ENCODE results near the gene TAF1D. TPM values are rescaled to one million over a fixed set of nuclear protein-coding genes. Genes with fewer than 3 reads are reported as not detected.
A peak's percentile ranks its signal among the peaks of the same experiment; 100 is the strongest.
"Not testable (repeated sequence)": the region's sequence is repeated elsewhere in the genome, so short reads cannot be mapped to it uniquely, and the experiment has no call there.

The TAF1D gene
- total RNA-seq, 6 experiments from 2014 or later, result 28.0 to 69.2 (median 49.3) TPM

DNA sequence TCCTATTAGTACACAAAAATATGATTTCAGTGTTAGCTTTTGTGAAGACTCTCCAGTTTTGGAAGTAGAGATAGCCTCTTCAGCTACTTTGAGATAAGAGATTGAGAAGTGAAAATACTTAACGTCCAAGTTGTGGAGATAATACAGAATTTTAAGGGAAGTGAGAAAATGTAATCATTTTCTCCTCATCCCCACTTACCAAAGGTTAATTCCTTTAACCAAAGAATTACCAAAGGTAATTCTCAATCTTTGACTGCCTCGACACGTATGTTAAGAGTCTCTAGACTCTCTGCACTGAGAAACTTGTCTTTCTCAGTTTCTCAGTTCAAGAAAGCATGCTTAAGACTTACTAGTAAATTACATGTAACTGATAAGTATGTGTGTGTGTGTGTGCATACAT, 15.5 kb upstream of the TAF1D start:
- Histone ChIP-seq H3K4me3 (no peak overlapping the region), H3K27ac (no peak overlapping the region), H3K36me3 (peaks cover 0 to 83% (median 40%) of the 10 kb centered on the region in 4 donors), H3K27me3 (no peaks in the 10 kb centered on the region), H3K9me3 (no peaks in the 10 kb centered on the region), H3K4me1 (no peaks in the 10 kb centered on the region)
- intact Hi-C loops (cut with DNase I), result no loop called here
- ATAC-seq (no peak), DNase-seq (no peak)
- WGBS (ENCODE audit: insufficient coverage, low coverage, low lambda C conversion rate, missing lambda C conversion rate), result 74% methylated on average over 3 of the region's 3 CpGs
- TF ChIP-seq POLR2A (IDR thresholded peaks at IDR 0.05), result no peak

DNA sequence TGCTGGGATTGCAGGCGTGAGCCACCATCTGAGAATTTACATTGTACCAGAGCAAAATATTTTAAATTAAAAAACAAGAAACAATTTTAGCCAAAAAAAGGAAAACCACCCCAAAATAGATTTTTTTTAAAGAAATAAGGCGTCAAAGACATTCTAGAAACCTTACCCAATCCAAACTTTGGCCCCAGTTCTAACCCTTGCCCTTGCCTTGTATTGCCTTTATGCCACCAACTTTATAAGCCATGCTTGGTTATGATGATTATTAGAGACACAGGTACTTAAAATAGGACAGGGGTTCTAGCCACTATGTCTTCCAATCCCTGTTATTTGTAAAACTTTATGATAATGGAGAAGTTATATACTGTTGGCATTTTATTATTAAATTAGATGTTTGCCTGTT, 11.9 kb upstream of the TAF1D start:
- peaks cover 0 to 65% (median 27%) of the 10 kb centered on the region in 4 donors for H3K36me3 ChIP-seq
- 71% methylated on average over 2 of the region's 2 CpGs for WGBS (ENCODE audit: insufficient coverage, low coverage, low lambda C conversion rate, missing lambda C conversion rate)
- peak in 1 of 4 donors; percentile 39 for ATAC-seq

DNA sequence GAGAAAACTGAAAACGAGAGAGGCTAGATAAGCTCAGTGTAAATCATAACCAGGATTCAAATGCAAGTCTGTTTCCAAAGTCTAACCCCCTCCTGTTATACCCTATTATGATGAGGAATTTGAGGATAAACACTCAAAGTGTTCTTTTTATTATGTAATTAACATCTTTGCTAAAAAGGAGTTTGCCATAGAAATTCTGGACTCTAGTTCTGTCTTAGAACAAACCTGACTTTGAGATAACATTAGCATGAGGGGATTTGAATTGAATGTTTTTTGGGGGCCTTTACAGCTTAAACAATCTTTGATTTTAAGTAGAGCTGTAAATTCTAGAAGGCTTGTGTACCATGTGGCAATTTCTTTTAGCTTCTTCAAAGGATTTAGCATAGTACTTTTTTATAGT, 9.7 kb upstream of the TAF1D start:
- peaks cover 0 to 18% (median 0%) of the 10 kb centered on the region in 4 donors for H3K4me1 ChIP-seq
- no peak overlapping the region for H3K4me3 ChIP-seq
- H3K27me3 ChIP-seq, result no peaks in the 10 kb centered on the region
- ATAC-seq, result no peak
- no peak overlapping the region for H3K27ac ChIP-seq
- no peaks in the 10 kb centered on the region for H3K9me3 ChIP-seq
- TF ChIP-seq, protein P1, sequence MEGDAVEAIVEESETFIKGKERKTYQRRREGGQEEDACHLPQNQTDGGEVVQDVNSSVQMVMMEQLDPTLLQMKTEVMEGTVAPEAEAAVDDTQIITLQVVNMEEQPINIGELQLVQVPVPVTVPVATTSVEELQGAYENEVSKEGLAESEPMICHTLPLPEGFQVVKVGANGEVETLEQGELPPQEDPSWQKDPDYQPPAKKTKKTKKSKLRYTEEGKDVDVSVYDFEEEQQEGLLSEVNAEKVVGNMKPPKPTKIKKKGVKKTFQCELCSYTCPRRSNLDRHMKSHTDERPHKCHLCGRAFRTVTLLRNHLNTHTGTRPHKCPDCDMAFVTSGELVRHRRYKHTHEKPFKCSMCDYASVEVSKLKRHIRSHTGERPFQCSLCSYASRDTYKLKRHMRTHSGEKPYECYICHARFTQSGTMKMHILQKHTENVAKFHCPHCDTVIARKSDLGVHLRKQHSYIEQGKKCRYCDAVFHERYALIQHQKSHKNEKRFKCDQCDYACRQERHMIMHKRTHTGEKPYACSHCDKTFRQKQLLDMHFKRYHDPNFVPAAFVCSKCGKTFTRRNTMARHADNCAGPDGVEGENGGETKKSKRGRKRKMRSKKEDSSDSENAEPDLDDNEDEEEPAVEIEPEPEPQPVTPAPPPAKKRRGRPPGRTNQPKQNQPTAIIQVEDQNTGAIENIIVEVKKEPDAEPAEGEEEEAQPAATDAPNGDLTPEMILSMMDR (IDR thresholded peaks at IDR 0.05), result no peak
- no peak for TF ChIP-seq POLR2A (IDR thresholded peaks at IDR 0.05)
- H3K36me3 ChIP-seq, result peaks cover 0 to 42% (median 13%) of the 10 kb centered on the region in 4 donors
- 93% methylated on average over 1 of the region's 1 CpG for WGBS (ENCODE audit: insufficient coverage, low coverage, low lambda C conversion rate, missing lambda C conversion rate)
- intact Hi-C loops (cut with DNase I), result no loop called here
- DNase-seq, result no peak

More for the DNA sequence above, 11.9 kb upstream of the TAF1D start:
- TF ChIP-seq, protein P1 (IDR thresholded peaks at IDR 0.05), result no peak
- no peak for TF ChIP-seq POLR2A (IDR thresholded peaks at IDR 0.05)
- no peak overlapping the region for H3K27ac ChIP-seq
- intact Hi-C loops (cut with DNase I), result no loop called here
- no peaks in the 10 kb centered on the region for H3K9me3 ChIP-seq
- peaks cover 0 to 16% (median 0%) of the 10 kb centered on the region in 4 donors for H3K4me1 ChIP-seq
- no peak overlapping the region for H3K4me3 ChIP-seq
- no peak for DNase-seq
- no peaks in the 10 kb centered on the region for H3K27me3 ChIP-seq

DNA sequence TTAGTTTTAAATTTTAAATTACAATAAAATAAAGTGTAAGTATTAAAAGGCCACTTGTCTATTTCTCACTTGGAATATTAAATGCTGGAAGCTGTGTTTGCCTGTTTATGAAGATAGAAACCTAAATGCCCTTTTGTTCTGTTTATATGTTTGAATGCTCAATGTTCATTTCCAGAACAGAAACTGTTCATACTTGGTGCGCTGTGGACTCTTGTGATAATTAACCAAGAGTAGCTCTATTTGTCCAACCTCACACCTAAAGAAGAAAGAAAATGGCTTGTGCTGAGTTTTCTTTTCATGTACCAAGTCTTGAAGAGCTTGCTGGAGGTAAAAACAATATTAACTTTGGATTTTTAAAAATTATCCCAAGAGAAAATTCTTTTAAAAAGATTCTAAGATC, 5.8 kb upstream of the TAF1D start:
- H3K4me1 ChIP-seq, result peaks cover 0 to 38% (median 11%) of the 10 kb centered on the region in 4 donors
- peaks cover 0 to 16% (median 4%) of the 10 kb centered on the region in 4 donors for H3K36me3 ChIP-seq
- 23% methylated on average over 1 of the region's 1 CpG for WGBS (ENCODE audit: insufficient coverage, low coverage, low lambda C conversion rate, missing lambda C conversion rate)
- TF ChIP-seq, protein P1 (IDR thresholded peaks at IDR 0.05), result no peak
- TF ChIP-seq POLR2A (IDR thresholded peaks at IDR 0.05), result no peak
- peak overlapping the region in 2 of 3 donors; percentile 29 to 42 for H3K4me3 ChIP-seq
- H3K27ac ChIP-seq, result peak overlapping the region in 2 of 3 donors; percentile 76 to 97
- ATAC-seq, result peak; percentile 55 to 65 (median 60)
- no peaks in the 10 kb centered on the region for H3K27me3 ChIP-seq
- DNase-seq, result no peak
- no peaks in the 10 kb centered on the region for H3K9me3 ChIP-seq
- intact Hi-C loops (cut with DNase I), result no loop called here

DNA sequence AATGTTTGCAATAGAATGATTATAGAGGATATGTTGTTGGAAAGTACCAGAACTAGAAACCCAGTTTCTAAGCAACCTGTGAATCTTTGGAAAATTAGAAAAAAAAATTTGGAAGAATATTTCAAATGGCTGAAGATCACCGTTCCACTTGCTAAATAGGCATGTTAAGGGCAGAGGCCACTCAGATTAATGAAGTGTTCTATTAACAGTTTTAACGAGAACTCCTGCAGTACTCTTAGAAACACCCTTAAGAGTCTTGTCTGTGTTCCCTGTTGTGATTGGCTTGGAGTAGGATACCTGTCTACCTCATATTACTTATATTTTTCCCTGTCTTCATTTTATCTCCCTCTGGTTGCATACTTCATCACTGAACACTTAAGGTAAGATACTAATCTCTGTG, 4.8 kb upstream of the TAF1D start:
- intact Hi-C loops (cut with DNase I), result no loop called here
- Histone ChIP-seq H3K27ac (peak overlapping the region; percentile 41 to 97 (median 76)), H3K9me3 (no peaks in the 10 kb centered on the region), H3K27me3 (no peaks in the 10 kb centered on the region), H3K4me3 (peak overlapping the region in 2 of 3 donors; percentile 29 to 42), H3K36me3 (peaks cover 0 to 14% (median 4%) of the 10 kb centered on the region in 4 donors), H3K4me1 (peaks cover 0 to 38% (median 11%) of the 10 kb centered on the region in 4 donors)
- no peak for TF ChIP-seq POLR2A (IDR thresholded peaks at IDR 0.05)
- TF ChIP-seq, protein P1 (IDR thresholded peaks at IDR 0.05), result no peak
- WGBS (ENCODE audit: insufficient coverage, low coverage, low lambda C conversion rate, missing lambda C conversion rate), result 7% methylated on average over 2 of the region's 2 CpGs
- DNase-seq (no peak), ATAC-seq (peak in 2 of 4 donors; percentile 37 to 49)

DNA sequence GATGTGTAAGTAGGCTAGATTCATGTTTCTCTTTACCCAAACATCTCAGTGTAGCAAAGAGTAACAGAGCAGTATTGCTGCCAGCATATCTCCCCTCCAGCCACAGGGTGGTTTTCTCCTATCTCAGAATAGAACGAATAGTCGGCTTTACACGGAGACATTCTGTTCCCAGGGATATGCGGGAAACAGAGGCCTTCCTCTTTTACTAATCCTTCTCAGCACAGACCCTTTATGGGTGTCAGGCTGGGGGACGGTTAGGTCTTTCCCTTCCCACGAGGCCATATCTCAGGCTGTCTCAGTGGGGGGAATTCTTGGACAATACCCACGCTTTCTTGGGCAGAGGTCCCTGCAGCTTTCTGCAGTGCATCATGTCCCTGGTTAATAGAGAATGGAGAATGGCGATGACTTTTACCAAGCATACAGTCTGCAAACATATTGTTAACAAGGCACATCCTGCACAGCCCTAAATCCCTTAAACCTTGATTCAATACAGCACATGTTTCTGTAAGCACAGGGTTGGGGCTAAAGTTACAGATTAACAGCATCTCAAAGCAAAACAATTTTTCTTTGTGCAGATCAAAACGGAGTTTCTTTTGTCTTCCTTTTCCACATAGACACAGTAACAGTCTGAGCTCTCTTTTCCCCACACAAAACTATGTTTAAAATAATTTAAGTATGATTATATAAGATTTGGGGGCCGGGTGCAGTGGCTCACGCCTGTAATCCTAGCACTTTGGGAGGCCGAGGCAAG, 3.9 kb upstream of the TAF1D start:
- intact Hi-C loops (cut with DNase I); H3K9me3 ChIP-seq; ATAC-seq; H3K36me3 ChIP-seq; DNase-seq; H3K27me3 ChIP-seq: not testable (repeated sequence)
- H3K4me1 ChIP-seq, result peaks cover 0 to 38% (median 11%) of the 10 kb centered on the region in 4 donors
- peak overlapping the region in 2 of 3 donors; percentile 76 to 97 for H3K27ac ChIP-seq
- WGBS (ENCODE audit: insufficient coverage, low coverage, low lambda C conversion rate, missing lambda C conversion rate), result 30% methylated on average over 7 of the region's 12 CpGs
- H3K4me3 ChIP-seq, result peak overlapping the region; percentile 23 to 42 (median 29)
